GM12891 (cell line): ENCODE data around the gene HSDL2.
"Not testable (repeated sequence)": the region's sequence is repeated elsewhere in the genome, so short reads cannot be mapped to it uniquely, and the experiment has no call there.

Experiments used
- DNase-seq: peaks from one replicate; pipeline ENCODE4 v3.0.0; 2011; ENCODE audit warnings: low spot score; ENCODE audit not compliant: insufficient read length
- FAIRE-seq: peaks from 2 replicates; lab custom pipeline; 2011; peaks lifted over from hg19 to GRCh38; lab: Jason Lieb, UNC
- PAX5 ChIP-seq: IDR thresholded peaks from 2 replicates; pipeline ENCODE4 v1.6.1; 2011; ENCODE audit warnings: low read length, moderate library complexity, mild to moderate bottlenecking; ENCODE audit not compliant: insufficient read depth, severe bottlenecking
- POLR2A ChIP-seq: IDR thresholded peaks from 2 replicates; pipeline ENCODE4 v1.6.1; 2011; ENCODE audit warnings: low read depth, low read length, control low read depth
- POLR2AphosphoS5 ChIP-seq: IDR thresholded peaks from 2 replicates; pipeline ENCODE4 v1.6.1; 2011; ENCODE audit warnings: low read depth, low read length, control low read depth
- POU2F2 ChIP-seq: IDR thresholded peaks from 2 replicates; pipeline ENCODE4 v1.6.1; 2011; ENCODE audit warnings: low read depth, mild to moderate bottlenecking, control low read depth, low read length, moderate library complexity
- SPI1 ChIP-seq: IDR thresholded peaks from 2 replicates; pipeline ENCODE4 v1.6.1; 2011; ENCODE audit warnings: low read depth, low read length, control low read depth
- TAF1 ChIP-seq: IDR thresholded peaks from 2 replicates; pipeline ENCODE4 v1.6.1; 2011; ENCODE audit warnings: low read depth, low read length, control low read depth

Gene HSDL2

GRCh38 chr9:112364761-112365160 lies 15.1 kb upstream of the HSDL2 start:
- DNase-seq (no peak), FAIRE-seq (no peak)
- no peak for TF ChIP-seq POU2F2
- no peak for TF ChIP-seq POLR2A
- TF ChIP-seq POLR2AphosphoS5 = no peak
- TF ChIP-seq TAF1 = no peak
- no peak for TF ChIP-seq PAX5
- no peak for TF ChIP-seq SPI1

GRCh38 chr9:112365257-112365656 lies 14.7 kb upstream of the HSDL2 start:
- FAIRE-seq = not testable (repeated sequence)

GRCh38 chr9:112366591-112366990 lies 13.3 kb upstream of the HSDL2 start:
- TF ChIP-seq SPI1 (no peak), POLR2AphosphoS5 (no peak), POLR2A (no peak), PAX5 (no peak), TAF1 (no peak), POU2F2 (no peak)
- FAIRE-seq = no peak
- DNase-seq = no peak

More at GRCh38 chr9:112365257-112365656, 14.7 kb upstream of the HSDL2 start:
- not testable (repeated sequence) for DNase-seq

GRCh38 chr9:112367465-112367864 lies 12.4 kb upstream of the HSDL2 start:
- no peak for FAIRE-seq
- DNase-seq = no peak
- no peak for TF ChIP-seq POLR2AphosphoS5
- TF ChIP-seq TAF1 = no peak
- TF ChIP-seq SPI1 = no peak
- TF ChIP-seq POU2F2 = no peak
- no peak for TF ChIP-seq POLR2A
- TF ChIP-seq PAX5 = no peak

GRCh38 chr9:112369817-112370216 lies 10.1 kb upstream of the HSDL2 start:
- TF ChIP-seq POU2F2 (no peak), POLR2A (no peak), TAF1 (no peak), SPI1 (no peak), PAX5 (no peak), POLR2AphosphoS5 (no peak)
- no peak for FAIRE-seq

GRCh38 chr9:112371060-112371459 lies 8.8 kb upstream of the HSDL2 start:
- TF ChIP-seq POLR2AphosphoS5 = no peak
- TF ChIP-seq TAF1 = no peak
- TF ChIP-seq PAX5 = no peak
- FAIRE-seq (no peak), DNase-seq (no peak)

More at GRCh38 chr9:112369817-112370216, 10.1 kb upstream of the HSDL2 start:
- DNase-seq = no peak

GRCh38 chr9:112373666-112374065 lies 6.2 kb upstream of the HSDL2 start:
- not testable (repeated sequence) for FAIRE-seq, DNase-seq

- FAIRE-seq, DNase-seq: not testable (repeated sequence)
These were observed 5.7 kb upstream of the HSDL2 start for GRCh38 chr9:112374232-112374631.

- no peak for FAIRE-seq
- TF ChIP-seq POU2F2 = no peak
- TF ChIP-seq SPI1 = no peak
- no peak for TF ChIP-seq POLR2AphosphoS5
- no peak for TF ChIP-seq PAX5
- no peak for TF ChIP-seq TAF1
- no peak for TF ChIP-seq POLR2A
- no peak for DNase-seq
These were observed 4.5 kb upstream of the HSDL2 start for GRCh38 chr9:112375361-112375760.

- FAIRE-seq = no peak
- TF ChIP-seq POLR2AphosphoS5 = no peak
- TF ChIP-seq TAF1 = no peak
- no peak for TF ChIP-seq POU2F2
- no peak for TF ChIP-seq PAX5
- no peak for TF ChIP-seq POLR2A
- TF ChIP-seq SPI1 = no peak
- DNase-seq = no peak
These were observed 2.8 kb upstream of the HSDL2 start for GRCh38 chr9:112377087-112377486.

- FAIRE-seq (no peak), DNase-seq (no peak)
- TF ChIP-seq POLR2A (no peak), SPI1 (no peak), POU2F2 (no peak), TAF1 (no peak), PAX5 (no peak), POLR2AphosphoS5 (no peak)
These were observed 2.1 kb upstream of the HSDL2 start for GRCh38 chr9:112377684-112378327.
